CD4-positive, alpha-beta T cell treated with Interleukin-6 at 100 ng/mL for 8 hours (primary cell): ENCODE results near the gene TSC2.
"Not testable (repeated sequence)": the region's sequence is repeated elsewhere in the genome, so short reads cannot be mapped to it uniquely, and the experiment has no call there.

ENCODE experiments used
- DNase-seq: peaks from one replicate; pipeline ENCODE4 v3.0.0-alpha.2; 2020; ENCODE audit warnings: mixed read lengths, low spot score

The TSC2 gene

GRCh38 chr16:2105769-2106168 is 58.0 kb downstream of the TSC2 start:
- not testable (repeated sequence) for DNase-seq

GRCh38 chr16:2106211-2106610 is 58.4 kb downstream of the TSC2 start:
- not testable (repeated sequence) for DNase-seq

GRCh38 chr16:2107121-2107790 is 59.5 kb downstream of the TSC2 start:
- not testable (repeated sequence) for DNase-seq

- not testable (repeated sequence) for DNase-seq
These were observed 60.0 kb downstream of the TSC2 start for GRCh38 chr16:2107791-2108125.

GRCh38 chr16:2108446-2109270 is 60.9 kb downstream of the TSC2 start:
- DNase-seq = not testable (repeated sequence)

GRCh38 chr16:2109271-2109580 is 61.4 kb downstream of the TSC2 start:
- not testable (repeated sequence) for DNase-seq

- DNase-seq = not testable (repeated sequence)
These were observed 62.1 kb downstream of the TSC2 start for GRCh38 chr16:2109872-2110271.

GRCh38 chr16:2110332-2111008 is 62.7 kb downstream of the TSC2 start:
- not testable (repeated sequence) for DNase-seq

GRCh38 chr16:2111009-2111353 is 63.2 kb downstream of the TSC2 start:
- DNase-seq = not testable (repeated sequence)

- not testable (repeated sequence) for DNase-seq
These were observed 63.9 kb downstream of the TSC2 start for GRCh38 chr16:2111412-2112335.

GRCh38 chr16:2112539-2113106 is 64.8 kb downstream of the TSC2 start:
- DNase-seq = not testable (repeated sequence)

- DNase-seq = not testable (repeated sequence)
These were observed 66.4 kb downstream of the TSC2 start for GRCh38 chr16:2114225-2114624.

GRCh38 chr16:2114885-2115590 is 67.3 kb downstream of the TSC2 start:
- DNase-seq = not testable (repeated sequence)

GRCh38 chr16:2115591-2115973 is 67.8 kb downstream of the TSC2 start:
- no peak for DNase-seq

GRCh38 chr16:2116428-2116827 is 68.6 kb downstream of the TSC2 start:
- not testable (repeated sequence) for DNase-seq

GRCh38 chr16:2117341-2117740 is 69.6 kb downstream of the TSC2 start:
- DNase-seq = not testable (repeated sequence)

GRCh38 chr16:2117960-2118722 is 70.4 kb downstream of the TSC2 start:
- DNase-seq = not testable (repeated sequence)

GRCh38 chr16:2121325-2121724 is 73.5 kb downstream of the TSC2 start:
- peak; percentile 21 for DNase-seq

GRCh38 chr16:2121853-2122252 is 74.1 kb downstream of the TSC2 start:
- DNase-seq = no peak

GRCh38 chr16:2122429-2122828 is 74.6 kb downstream of the TSC2 start:
- no peak for DNase-seq
